GM19240 (cell line): ENCODE measurements around the gene LLGL2.
A peak's percentile ranks its signal among the peaks of the same experiment; 100 is the strongest.
"Not testable (repeated sequence)": the region's sequence is repeated elsewhere in the genome, so short reads cannot be mapped to it uniquely, and the experiment has no call there.

Experiments used
- DNase-seq: peaks from one replicate; pipeline ENCODE4 v3.0.0; 2011; ENCODE audit warnings: low spot score; ENCODE audit not compliant: insufficient read length

The LLGL2 gene

DNA sequence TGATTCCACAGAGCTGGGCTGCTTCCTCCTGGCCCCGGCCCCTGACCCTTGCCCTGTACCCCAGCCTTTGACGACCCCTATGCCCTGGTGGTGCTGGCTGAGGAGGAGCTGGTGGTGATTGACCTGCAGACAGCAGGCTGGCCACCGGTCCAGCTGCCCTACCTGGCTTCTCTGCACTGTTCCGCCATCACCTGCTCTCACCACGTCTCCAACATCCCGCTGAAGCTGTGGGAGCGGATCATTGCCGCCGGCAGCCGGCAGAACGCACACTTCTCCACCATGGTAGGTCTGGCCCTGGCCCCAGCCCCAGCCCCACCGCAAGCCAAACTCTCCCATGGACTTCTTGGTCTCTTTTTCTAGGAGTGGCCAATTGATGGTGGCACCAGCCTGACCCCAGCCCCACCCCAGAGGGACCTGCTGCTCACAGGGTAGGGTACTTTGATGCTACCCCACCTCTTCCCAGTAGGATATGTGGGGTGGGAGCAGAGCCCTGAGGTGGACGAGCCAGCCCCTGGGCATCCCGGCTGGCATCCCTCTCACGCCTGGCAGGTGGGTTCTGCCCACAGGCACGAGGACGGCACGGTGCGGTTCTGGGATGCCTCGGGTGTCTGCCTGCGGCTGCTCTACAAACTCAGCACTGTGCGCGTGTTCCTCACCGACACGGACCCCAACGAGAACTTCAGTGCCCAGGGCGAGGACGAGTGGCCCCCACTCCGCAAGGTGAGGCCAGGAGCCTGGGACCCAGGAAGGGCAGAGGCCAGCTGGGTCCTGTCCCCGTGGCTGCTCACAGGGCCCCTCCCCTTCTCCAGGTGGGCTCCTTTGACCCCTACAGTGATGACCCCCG lies 43.1 kb downstream of the LLGL2 start:
- DNase-seq, result no peak

- no peak for DNase-seq
Measured at GRCh38 chr17:75570034-75570676, 44.7 kb downstream of the LLGL2 start.

DNA sequence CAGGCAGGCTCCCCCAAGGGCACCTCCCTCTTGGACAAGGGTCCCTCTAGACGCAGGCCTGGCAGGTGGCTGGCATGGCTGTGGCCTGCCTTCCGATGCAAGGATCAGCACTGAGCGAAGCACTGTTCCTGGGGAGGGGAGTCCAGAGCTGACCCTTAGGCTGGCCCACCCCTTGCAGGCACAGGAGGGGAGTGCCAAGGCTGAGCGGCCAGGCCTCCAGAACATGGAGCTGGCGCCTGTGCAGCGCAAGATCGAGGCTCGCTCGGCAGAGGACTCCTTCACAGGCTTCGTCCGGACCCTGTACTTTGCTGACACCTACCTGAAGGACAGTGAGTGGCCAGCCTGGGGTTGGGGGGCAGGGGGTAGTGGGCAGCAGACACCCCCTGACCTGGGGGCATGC lies 45.3 kb downstream of the LLGL2 start:
- DNase-seq, result no peak

GRCh38 chr17:75571197-75571884 lies 45.8 kb downstream of the LLGL2 start:
- DNase-seq, result peak; percentile 44

GRCh38 chr17:75571885-75572215 lies 46.4 kb downstream of the LLGL2 start:
- no peak for DNase-seq

DNA sequence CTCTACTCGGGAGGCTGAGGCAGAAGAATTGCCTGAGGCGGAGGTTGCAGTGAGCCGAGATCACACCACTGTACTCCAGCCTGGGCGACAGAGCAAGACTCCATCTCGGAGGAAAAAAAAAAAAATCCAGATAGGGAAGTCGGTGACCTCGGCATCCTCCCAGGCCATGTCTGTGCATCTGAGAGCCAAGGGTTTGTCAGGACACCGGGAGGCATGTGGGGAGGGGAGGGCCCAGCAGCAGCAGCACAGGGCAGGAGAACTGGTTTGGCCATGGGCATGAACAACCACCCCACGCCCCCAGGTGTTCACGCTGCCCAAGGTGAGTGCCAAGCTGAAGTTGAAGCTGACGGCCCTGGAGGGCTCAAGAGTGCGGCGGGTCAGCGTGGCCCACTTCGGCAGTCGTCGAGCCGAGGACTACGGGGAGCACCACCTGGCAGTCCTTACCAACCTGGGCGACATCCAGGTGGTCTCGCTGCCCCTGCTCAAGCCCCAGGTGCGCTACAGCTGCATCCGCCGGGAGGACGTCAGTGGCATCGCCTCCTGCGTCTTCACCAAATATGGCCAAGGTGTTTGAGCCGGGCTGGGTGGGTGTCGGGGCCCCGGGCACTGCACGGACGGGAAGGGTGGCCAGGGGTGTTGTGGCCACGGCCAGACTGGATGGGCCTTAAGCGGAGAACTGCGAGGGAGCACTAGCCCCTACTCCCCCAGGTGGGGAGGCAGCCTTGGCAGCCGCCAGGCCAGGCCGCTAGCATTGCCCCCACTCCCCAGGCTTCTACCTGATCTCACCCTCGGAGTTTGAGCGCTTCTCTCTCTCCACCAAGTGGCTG lies 47.4 kb downstream of the LLGL2 start:
- no peak for DNase-seq

DNA sequence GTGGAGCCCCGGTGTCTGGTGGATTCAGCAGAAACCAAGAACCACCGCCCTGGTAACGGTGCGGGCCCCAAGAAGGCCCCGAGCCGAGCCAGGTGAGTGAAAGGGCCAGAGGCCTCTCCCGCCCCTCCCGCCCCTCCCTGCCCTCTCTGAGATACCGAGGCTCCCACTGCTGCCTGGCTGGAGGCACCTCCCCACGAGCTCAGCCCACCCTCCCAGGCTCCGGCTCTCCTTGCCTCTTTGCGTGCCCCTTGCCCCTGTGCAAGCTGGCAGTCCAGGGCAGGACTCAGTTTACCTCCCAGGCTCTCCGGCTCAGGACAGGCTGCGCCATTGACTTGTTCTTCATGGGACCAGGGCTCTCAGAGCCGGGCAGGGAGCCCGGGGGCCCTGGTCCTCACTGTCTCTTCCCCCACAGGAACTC lies 48.1 kb downstream of the LLGL2 start:
- DNase-seq, result no peak

GRCh38 chr17:75573994-75574393 lies 48.5 kb downstream of the LLGL2 start:
- no peak for DNase-seq

DNA sequence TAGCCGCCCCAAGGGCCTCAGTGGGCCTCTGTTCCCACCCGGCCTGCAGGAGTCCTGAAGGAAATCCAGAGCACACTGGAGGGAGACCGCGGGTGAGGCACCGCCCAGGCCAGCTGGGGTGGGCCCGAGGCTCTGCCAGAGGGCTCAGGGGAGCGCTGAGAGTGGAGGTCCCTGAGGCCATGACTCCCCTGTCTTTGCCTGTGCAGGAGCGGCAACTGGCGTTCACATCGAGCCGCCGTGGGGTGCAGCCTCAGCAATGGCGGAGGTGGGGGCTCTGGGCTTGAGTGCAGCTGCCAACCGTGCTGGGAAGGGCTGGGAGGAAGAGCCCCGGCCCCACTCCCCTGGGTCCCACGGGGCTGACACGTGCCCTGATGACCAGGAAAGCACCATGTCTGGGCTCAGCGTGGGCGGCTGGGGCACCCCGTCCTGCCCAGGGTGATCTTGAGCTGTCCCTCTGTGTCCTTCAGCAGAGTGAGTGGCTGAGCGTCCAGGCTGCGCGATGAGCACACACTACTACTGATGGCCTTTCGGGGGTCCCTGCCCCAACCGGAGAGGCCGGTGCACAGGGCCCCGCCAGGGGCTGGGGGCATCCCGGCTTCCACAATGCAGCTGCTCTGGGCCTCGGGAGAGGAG lies 49.0 kb downstream of the LLGL2 start:
- DNase-seq, result no peak

DNA sequence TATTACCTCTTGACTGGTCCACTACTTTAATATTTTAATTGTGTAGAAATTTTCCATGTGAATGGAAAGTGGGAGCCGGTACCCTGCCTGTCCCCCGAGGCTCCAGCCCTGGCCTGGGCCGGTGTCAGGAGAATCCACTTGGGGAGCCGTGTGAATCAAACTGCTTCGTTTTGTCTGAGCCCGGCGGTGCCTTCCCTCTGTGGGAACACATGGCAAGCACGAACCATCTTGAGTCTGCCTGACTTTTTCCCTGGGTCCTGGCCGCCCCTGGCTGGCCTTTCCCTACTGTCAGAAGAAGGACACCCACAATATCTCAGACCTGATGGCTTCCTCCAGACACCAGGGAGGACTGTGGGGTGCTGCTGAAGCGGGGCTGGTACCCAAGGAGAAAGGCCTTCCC lies 49.7 kb downstream of the LLGL2 start:
- no peak for DNase-seq

DNA sequence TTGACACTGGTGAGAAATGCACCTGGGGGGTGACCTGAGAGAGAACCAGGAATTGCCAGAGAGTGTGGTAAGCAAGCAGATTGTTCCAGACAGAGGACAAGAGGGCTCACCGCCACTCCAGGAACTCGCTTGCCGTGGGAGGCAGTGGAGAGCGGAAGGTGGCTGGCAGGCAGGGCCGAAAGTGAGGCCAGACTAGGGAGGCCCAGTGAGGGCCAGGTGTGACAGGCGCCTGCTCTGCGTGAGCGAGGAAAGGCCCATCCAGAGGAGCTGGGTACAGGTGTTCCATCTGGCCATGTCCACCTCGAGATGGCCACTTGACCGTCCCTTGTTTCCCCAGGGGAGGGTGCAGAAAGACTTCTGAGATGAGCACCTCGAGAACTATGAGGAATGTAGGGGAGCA lies 50.2 kb downstream of the LLGL2 start:
- no peak for DNase-seq

- DNase-seq, result no peak
Measured at GRCh38 chr17:75576661-75577060, 51.2 kb downstream of the LLGL2 start.

DNA sequence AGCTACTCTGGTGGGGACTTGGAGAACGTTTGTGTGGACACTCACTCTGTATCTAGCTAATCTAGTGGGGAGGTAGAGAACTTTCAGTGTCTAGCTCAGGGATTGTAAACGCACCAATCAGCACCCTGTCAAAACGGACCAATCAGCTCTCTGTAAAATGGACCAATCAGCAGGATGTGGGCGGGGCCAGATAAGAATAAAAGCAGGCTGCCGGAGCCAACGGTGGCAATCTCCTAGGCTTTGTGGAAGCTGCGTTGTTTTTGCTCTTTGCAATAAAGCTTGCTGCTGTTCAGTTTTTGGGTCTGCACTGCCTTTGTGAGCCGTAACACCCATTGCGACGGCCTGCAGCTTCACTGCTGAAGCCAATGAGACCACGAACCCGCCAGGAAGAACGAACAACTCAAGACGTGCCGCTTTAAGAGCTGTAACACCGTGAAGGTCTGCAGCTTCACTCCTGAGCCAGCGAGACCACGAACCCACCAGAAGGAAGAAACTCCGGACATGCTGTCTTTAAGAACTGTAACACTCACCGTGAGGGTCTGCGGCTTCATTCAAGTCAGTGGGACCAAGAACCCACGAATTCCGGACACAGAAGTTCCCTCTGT lies 55.7 kb downstream of the LLGL2 start:
- DNase-seq, result not testable (repeated sequence)

GRCh38 chr17:75583197-75583596 lies 57.7 kb downstream of the LLGL2 start:
- not testable (repeated sequence) for DNase-seq

DNA sequence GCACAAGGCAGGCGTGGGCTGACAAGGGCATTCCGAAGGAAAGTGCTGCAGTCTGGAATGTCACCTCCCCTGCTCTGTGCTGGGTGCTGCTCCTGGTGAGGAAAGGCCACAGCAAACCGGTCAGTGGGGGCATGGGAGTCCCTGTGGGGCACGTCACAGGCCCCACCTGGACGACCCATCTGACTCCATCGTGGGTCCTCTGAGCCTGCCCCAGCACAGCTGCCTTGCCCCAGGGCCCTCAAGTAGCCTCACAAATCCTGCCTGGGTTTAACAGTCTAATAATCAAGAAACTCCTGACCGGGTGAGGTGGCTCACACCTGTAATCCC lies 59.3 kb downstream of the LLGL2 start:
- no peak for DNase-seq

- no peak for DNase-seq
Measured at GRCh38 chr17:75587675-75588595, 62.4 kb downstream of the LLGL2 start, which contains the start of gene MYO15B. MYO15B (plus strand) TSS chr17:75587800; CDS start chr17:75588058, 258 bp downstream.

DNA sequence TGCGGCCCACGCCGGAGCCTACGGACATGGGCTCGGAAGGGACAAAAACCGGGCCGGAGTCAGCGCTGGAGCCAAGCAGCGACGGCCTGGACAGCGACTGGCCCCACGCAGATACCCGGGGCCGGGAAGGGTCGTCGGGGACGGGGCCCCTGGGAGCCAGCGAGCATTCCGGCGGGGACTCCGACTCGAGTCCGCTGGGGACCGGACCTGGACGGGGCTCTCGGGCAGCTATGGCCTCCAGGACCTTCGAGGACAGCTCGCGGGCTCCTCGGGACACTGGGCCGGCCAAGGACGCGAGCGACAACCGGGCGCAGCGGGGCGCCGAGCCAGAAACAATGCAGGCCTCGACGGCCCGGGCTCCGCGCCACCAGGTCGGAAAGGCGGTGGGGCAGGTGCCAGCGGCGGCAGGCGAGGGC lies 63.1 kb downstream of the LLGL2 start:
- DNase-seq, result no peak

- DNase-seq, result peak; percentile 96
Measured at GRCh38 chr17:75589012-75589918, 63.8 kb downstream of the LLGL2 start.

DNA sequence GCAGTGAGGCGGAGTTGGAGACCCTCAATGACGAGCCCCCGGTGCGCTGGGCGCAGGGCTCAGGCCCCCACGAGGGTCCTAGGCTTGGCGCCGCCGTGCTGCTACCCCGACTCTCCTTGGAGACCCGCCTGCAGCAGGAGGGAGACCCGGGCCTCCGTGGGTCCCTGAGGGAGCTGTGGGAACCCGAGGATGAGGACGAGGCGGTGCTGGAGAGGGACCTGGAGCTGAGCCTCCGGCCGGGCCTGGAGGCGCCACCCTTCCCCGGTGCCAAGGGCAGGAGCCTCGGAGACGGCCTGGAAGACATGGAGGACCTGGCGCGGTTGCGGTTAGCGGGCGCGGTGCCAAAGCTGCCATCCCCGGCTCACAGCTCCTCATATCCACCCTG lies 64.4 kb downstream of the LLGL2 start:
- DNase-seq, result no peak
